CD4-positive, alpha-beta T cell treated with Interferon gamma for 1 hour (primary cell): ENCODE measurements around the gene NFIC.

Source experiments
- DNase-seq: peaks from one replicate; pipeline ENCODE4 v3.0.0-alpha.2; 2020

Gene NFIC

GRCh38 chr19:3455393-3455955 lies 89.1 kb downstream of the NFIC start:
- DNase-seq, result no peak

- DNase-seq, result no peak
These were observed 89.7 kb downstream of the NFIC start for GRCh38 chr19:3455960-3456601.

- DNase-seq, result no peak
These were observed 90.6 kb downstream of the NFIC start for GRCh38 chr19:3456925-3457527.

GRCh38 chr19:3457528-3458228 lies 91.3 kb downstream of the NFIC start:
- DNase-seq, result no peak

- DNase-seq, result no peak
These were observed 92.1 kb downstream of the NFIC start for GRCh38 chr19:3458229-3459088.

- DNase-seq, result no peak
These were observed 92.9 kb downstream of the NFIC start for GRCh38 chr19:3459089-3459881.

GRCh38 chr19:3459965-3460582 lies 93.7 kb downstream of the NFIC start:
- no peak for DNase-seq

GRCh38 chr19:3462991-3463713 lies 96.8 kb downstream of the NFIC start:
- DNase-seq, result no peak

GRCh38 chr19:3463714-3464586 lies 97.6 kb downstream of the NFIC start:
- DNase-seq, result no peak

GRCh38 chr19:3464587-3465235 lies 98.3 kb downstream of the NFIC start:
- DNase-seq, result no peak

- DNase-seq, result no peak
These were observed 99.2 kb downstream of the NFIC start for GRCh38 chr19:3465552-3465951.

- DNase-seq, result no peak
These were observed 100.3 kb downstream of the NFIC start for GRCh38 chr19:3466635-3467034.

- no peak for DNase-seq
These were observed 101.2 kb downstream of the NFIC start for GRCh38 chr19:3467437-3468198.

- DNase-seq, result no peak
These were observed 101.8 kb downstream of the NFIC start for GRCh38 chr19:3468211-3468610.

GRCh38 chr19:3469638-3470499 lies 103.5 kb downstream of the NFIC start:
- no peak for DNase-seq

GRCh38 chr19:3470500-3471128 lies 104.2 kb downstream of the NFIC start:
- no peak for DNase-seq
